Measurements from ENCODE around the gene INHBC.
A peak's percentile ranks its signal among the peaks of the same experiment; 100 is the strongest.

INHBC gene

GRCh38 chr12:57458665-57459054 is 24.1 kb downstream of the INHBC start:
- Histone ChIP-seq H3K4me3 (replicated peaks; ENCODE audit: insufficient read depth, low read length) (peak overlapping the region; percentile 60), H3K27me3 (ENCODE audit: insufficient read depth, poor library complexity, severe bottlenecking) (peaks cover 17% of the 10 kb centered on the region), H3K27ac (replicated peaks) (no peak overlapping the region)
- DNase-seq (ENCODE audit: low read depth in 1 of 2, low spot score in 1 of 2), result no peak
- no peak for TF ChIP-seq CTCF (IDR thresholded peaks at IDR 0.05; ENCODE audit: insufficient read depth, low read length)
- TF ChIP-seq POLR2AphosphoS5 (IDR thresholded peaks at IDR 0.05; ENCODE audit: low read depth), result no peak
- no peak for TF ChIP-seq SPI1 (IDR thresholded peaks at IDR 0.05; ENCODE audit: borderline replicate concordance, low read depth)
- no peak for TF ChIP-seq REST (IDR thresholded peaks at IDR 0.05; ENCODE audit: insufficient replicate concordance, low read depth)
- no peak for TF ChIP-seq GABPA (IDR thresholded peaks at IDR 0.05; ENCODE audit: low read depth)

- no peak for TF ChIP-seq POLR2AphosphoS5 (IDR thresholded peaks at IDR 0.05; ENCODE audit: low read depth)
- TF ChIP-seq CTCF (IDR thresholded peaks at IDR 0.05; ENCODE audit: insufficient read depth, low read length), result peak; percentile 76
- 0 out of 2 replicates have a peak, but pooled peaks have one; percentile 26 for TF ChIP-seq GABPA (IDR thresholded peaks at IDR 0.05; ENCODE audit: low read depth)
- TF ChIP-seq SPI1 (IDR thresholded peaks at IDR 0.05; ENCODE audit: borderline replicate concordance, low read depth), result peak; percentile 17; the same call in 1 of the 2 replicates
- no peak for TF ChIP-seq REST (IDR thresholded peaks at IDR 0.05; ENCODE audit: insufficient replicate concordance, low read depth)
- H3K4me3 ChIP-seq (replicated peaks; ENCODE audit: insufficient read depth, low read length), result peak overlapping the region; percentile 60
- DNase-seq (ENCODE audit: low read depth in 1 of 2, low spot score in 1 of 2), result peak; percentile 84 to 93
- peaks cover 17% of the 10 kb centered on the region for H3K27me3 ChIP-seq (ENCODE audit: insufficient read depth, poor library complexity, severe bottlenecking)
- no peak overlapping the region for H3K27ac ChIP-seq (replicated peaks)
These were observed 24.6 kb downstream of the INHBC start for GRCh38 chr12:57459055-57459749.

- TF ChIP-seq REST (IDR thresholded peaks at IDR 0.05; ENCODE audit: insufficient replicate concordance, low read depth) (no peak), POLR2AphosphoS5 (IDR thresholded peaks at IDR 0.05; ENCODE audit: low read depth) (no peak), SPI1 (IDR thresholded peaks at IDR 0.05; ENCODE audit: borderline replicate concordance, low read depth) (no peak), CTCF (IDR thresholded peaks at IDR 0.05; ENCODE audit: insufficient read depth, low read length) (no peak), GABPA (IDR thresholded peaks at IDR 0.05; ENCODE audit: low read depth) (no peak)
- Histone ChIP-seq H3K27ac (replicated peaks) (no peak within 1 kb of the TSS), H3K27me3 (ENCODE audit: insufficient read depth, poor library complexity, severe bottlenecking) (peaks cover 17% of the 10 kb centered on the region), H3K4me3 (replicated peaks; ENCODE audit: insufficient read depth, low read length) (peak within 1 kb of the TSS; percentile 60)
- DNase-seq (ENCODE audit: low read depth in 1 of 2, low spot score in 1 of 2), result no peak
These were observed 25.3 kb downstream of the INHBC start, which contains the start of gene GLI1 for GRCh38 chr12:57459750-57460467. GLI1 (plus strand) TSS chr12:57459785; CDS start chr12:57463692, 3,907 bp downstream.

All from HL-60 (cell line).